PC-9 (cell line): ENCODE measurements around the gene MAP2K5.

Experiments
- EZH2 ChIP-seq: fragments of 200-600 bp; sonication (generic); IDR thresholded peaks from 2 replicates; pipeline ENCODE4 v1.8.0; 2017; ENCODE audit warnings: antibody characterized with exemption, low read depth
- TF ChIP-seq, protein P1 (sequence below): fragments of 200-600 bp; sonication (generic); conservative IDR thresholded peaks from 2 replicates; pipeline ENCODE4 v1.6.1; 2017; ENCODE audit warnings: mixed run types, antibody characterized with exemption, mild to moderate bottlenecking, moderate library complexity

DNA sequence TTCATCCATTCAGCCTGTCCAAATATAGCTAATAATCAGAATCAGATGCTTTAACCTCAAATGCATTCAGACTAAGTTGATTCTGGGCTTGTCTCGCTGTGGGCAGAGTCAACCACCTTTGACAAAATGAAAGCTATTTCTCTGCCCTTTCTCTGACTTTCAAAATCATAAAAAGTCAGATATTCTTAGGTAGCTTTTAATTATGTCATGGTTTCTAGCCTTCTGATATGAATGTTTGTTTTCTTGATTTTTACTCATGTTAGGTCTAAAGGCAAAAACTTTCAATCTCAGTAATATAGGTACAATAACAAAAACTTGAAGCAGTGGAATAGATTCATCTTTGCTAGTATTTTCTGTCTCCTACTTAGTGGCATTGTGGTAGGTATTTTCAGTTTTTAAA, 46.9 kb upstream of the MAP2K5 start:
- TF ChIP-seq, protein P1, sequence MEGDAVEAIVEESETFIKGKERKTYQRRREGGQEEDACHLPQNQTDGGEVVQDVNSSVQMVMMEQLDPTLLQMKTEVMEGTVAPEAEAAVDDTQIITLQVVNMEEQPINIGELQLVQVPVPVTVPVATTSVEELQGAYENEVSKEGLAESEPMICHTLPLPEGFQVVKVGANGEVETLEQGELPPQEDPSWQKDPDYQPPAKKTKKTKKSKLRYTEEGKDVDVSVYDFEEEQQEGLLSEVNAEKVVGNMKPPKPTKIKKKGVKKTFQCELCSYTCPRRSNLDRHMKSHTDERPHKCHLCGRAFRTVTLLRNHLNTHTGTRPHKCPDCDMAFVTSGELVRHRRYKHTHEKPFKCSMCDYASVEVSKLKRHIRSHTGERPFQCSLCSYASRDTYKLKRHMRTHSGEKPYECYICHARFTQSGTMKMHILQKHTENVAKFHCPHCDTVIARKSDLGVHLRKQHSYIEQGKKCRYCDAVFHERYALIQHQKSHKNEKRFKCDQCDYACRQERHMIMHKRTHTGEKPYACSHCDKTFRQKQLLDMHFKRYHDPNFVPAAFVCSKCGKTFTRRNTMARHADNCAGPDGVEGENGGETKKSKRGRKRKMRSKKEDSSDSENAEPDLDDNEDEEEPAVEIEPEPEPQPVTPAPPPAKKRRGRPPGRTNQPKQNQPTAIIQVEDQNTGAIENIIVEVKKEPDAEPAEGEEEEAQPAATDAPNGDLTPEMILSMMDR = no peak
- TF ChIP-seq EZH2 = no peak
